NCI-H187 treated with DMSO at 0.1 percent for 48 hours (cell line): ENCODE measurements around the gene ZNF511.

Experiments used
- DNase-seq: peaks from one replicate; lab custom pipeline; 2025; lab: John Stamatoyannopoulos, UW

Gene ZNF511

GRCh38 chr10:133292919-133293809, 15.6 kb upstream of the ZNF511 start:
- no peak for DNase-seq

GRCh38 chr10:133293810-133294119, 14.9 kb upstream of the ZNF511 start:
- DNase-seq, result no peak

- no peak for DNase-seq
Measured at GRCh38 chr10:133294189-133294588, 14.5 kb upstream of the ZNF511 start.

- no peak for DNase-seq
Measured at GRCh38 chr10:133295426-133296320, 13.0 kb upstream of the ZNF511 start.

GRCh38 chr10:133297504-133297903, 11.2 kb upstream of the ZNF511 start:
- no peak for DNase-seq

GRCh38 chr10:133298466-133298865, 10.2 kb upstream of the ZNF511 start:
- no peak for DNase-seq

GRCh38 chr10:133299224-133299623, 9.5 kb upstream of the ZNF511 start:
- no peak for DNase-seq

GRCh38 chr10:133299738-133300137, 9.0 kb upstream of the ZNF511 start:
- no peak for DNase-seq

GRCh38 chr10:133302230-133302629, 6.5 kb upstream of the ZNF511 start:
- DNase-seq, result no peak

- no peak for DNase-seq
Measured at GRCh38 chr10:133303206-133303605, 5.5 kb upstream of the ZNF511 start.

GRCh38 chr10:133306097-133306476, 2.6 kb upstream of the ZNF511 start:
- no peak for DNase-seq

- DNase-seq, result no peak
Measured at GRCh38 chr10:133306941-133307379, 1.8 kb upstream of the ZNF511 start.

GRCh38 chr10:133307776-133308420, 816 bp upstream of the ZNF511 start:
- no peak for DNase-seq

GRCh38 chr10:133309100-133309719, 496 bp downstream of the ZNF511 start:
- no peak for DNase-seq

GRCh38 chr10:133309720-133310398, 1.1 kb downstream of the ZNF511 start:
- no peak for DNase-seq

GRCh38 chr10:133310399-133310755, 1.7 kb downstream of the ZNF511 start:
- no peak for DNase-seq

- no peak for DNase-seq
Measured at GRCh38 chr10:133310789-133311188, 2.1 kb downstream of the ZNF511 start.

- no peak for DNase-seq
Measured at GRCh38 chr10:133311570-133311969, 2.9 kb downstream of the ZNF511 start.

- DNase-seq, result no peak
Measured at GRCh38 chr10:133312016-133312768, 3.5 kb downstream of the ZNF511 start.

- DNase-seq, result no peak
Measured at GRCh38 chr10:133312769-133313145, 4.0 kb downstream of the ZNF511 start.

- DNase-seq, result no peak
Measured at GRCh38 chr10:133313192-133313591, 4.5 kb downstream of the ZNF511 start.
